HepG2 (cell line): ENCODE data around the gene NAGA. TPM values are rescaled to one million over a fixed set of nuclear protein-coding genes. Genes with fewer than 3 reads are reported as not detected.
A peak's percentile ranks its signal among the peaks of the same experiment; 100 is the strongest.

Experiments
- ATRX ChIP-seq: sonication (generic); formaldehyde crosslinking; IDR thresholded peaks from 2 replicates; pipeline ENCODE4 v1.4.0; 2020; ENCODE audit warnings: missing genetic modification reagents, borderline replicate concordance
- GLI4 ChIP-seq: sonication (generic); formaldehyde crosslinking; IDR thresholded peaks from 2 replicates; pipeline ENCODE4 v1.5.1; 2020; ENCODE audit warnings: missing genetic modification reagents, mild to moderate bottlenecking, moderate library complexity, borderline replicate concordance
- KDM5A ChIP-seq: fragments of 200-600 bp; sonication (generic); IDR thresholded peaks from 2 replicates; pipeline ENCODE4 v1.7.0; 2018; ENCODE audit warnings: antibody characterized with exemption, mild to moderate bottlenecking, low read length, borderline replicate concordance
- PLRG1 ChIP-seq: fragments of 450-650 bp; conservative IDR thresholded peaks from 2 replicates; pipeline ENCODE4 v1.6.1; 2016
- ZNF124 ChIP-seq: sonication (generic); formaldehyde crosslinking; IDR thresholded peaks from 2 replicates; pipeline ENCODE4 v1.4.0; 2020; ENCODE audit warnings: missing genetic modification reagents
- polyA plus RNA-seq, 8 experiments: library from polyadenylated mRNA; depleted of rRNA in 3 of 8; stranded (reverse) in 7 of 8; unstranded in 1 of 8; fragments of >200 nt; fragmentation: Illumina TruSeq in 4 of 8; extraction: Trizol in 4 of 8; gene quantifications; 2 replicates each; pipeline versions ENCODE4 v1.2.1 to v1.2.3, GENCODE V29; 2011 to 2016; ENCODE audit warnings: low read depth in 4 of 8, missing spikeins in 1 of 8, mixed read lengths in 1 of 8; ENCODE audit not compliant: insufficient read depth in 1 of 8
- total RNA-seq, 5 experiments: library from RNA; depleted of rRNA; stranded (reverse); fragments of >200 nt; fragmentation: Illumina TruSeq; extraction: Trizol; gene quantifications; 2 replicates each; pipeline ENCODE4 v1.2.3, GENCODE V29; 2016; ENCODE audit warnings: low read depth in 1 of 5
- TF ChIP-seq, protein P1 (sequence below): sonication (generic); formaldehyde crosslinking; IDR thresholded peaks from 2 replicates; pipeline ENCODE4 v1.4.0; 2020; ENCODE audit warnings: low read depth, mild to moderate bottlenecking, missing genetic modification reagents
- TF ChIP-seq, protein P2 (sequence below): IDR thresholded peaks from 2 replicates; pipeline ENCODE4 v1.6.1; 2016; ENCODE audit warnings: low read depth, missing genetic modification reagents, missing compliant biosample characterization
- TF ChIP-seq, protein P3 (sequence below): IDR thresholded peaks from 2 replicates; pipeline ENCODE4 v1.6.1; 2016; ENCODE audit warnings: low read depth

Gene NAGA
- total and polyA plus RNA-seq, 2 of the 13 experiments (the other 11 are each of a cell fraction or from before 2014, with no cell fraction given), result 15.1 to 23.4 TPM

DNA sequence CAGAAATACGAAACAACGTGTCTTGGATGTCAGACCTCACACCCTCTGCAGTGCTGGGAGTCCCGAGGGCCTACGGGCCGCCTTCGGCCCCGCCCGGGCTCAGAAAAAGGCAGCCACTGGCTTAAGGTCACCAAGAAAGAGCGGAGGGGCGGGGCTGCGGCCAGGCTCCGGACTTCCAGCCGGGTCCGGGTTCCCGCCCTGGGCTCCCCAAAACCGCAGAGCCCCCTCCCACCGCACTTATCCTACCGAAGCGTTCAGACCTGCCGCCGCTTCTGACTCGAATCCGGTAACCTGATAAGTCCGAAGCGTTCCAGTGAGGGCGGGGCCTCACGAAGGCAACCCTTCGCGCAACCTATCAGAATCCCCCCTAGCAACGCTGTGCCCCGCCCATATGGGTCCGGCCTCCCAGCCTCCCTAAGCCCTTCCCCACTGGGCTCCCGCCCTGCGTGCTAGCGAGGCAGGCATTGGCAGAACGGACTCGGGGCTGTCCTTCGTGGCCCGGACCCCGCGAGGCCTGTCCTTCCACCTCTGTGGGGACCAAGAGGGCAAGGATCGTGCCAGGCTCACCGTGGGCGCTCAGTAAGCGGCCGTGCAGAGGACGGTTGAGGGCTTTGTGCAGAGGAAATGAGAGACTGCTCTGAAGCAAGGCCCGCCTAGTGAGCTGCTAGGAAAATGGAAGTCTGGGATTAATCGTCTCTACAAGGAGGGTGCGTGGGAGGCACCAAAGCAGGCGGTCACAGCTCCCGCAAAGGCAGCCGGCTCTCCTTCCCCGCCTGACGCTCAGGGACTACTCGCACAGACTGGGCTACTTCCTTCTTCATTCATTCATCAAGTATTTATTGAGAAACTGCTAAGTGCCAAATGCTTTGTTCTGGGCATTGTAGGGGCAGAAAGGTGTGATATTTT is at the start of gene NAGA (continued):
- TF ChIP-seq ATRX (CRISPR knock-in tag) (no peak), GLI4 (CRISPR knock-in tag) (peak; percentile 78; the same call in 1 of the 2 replicates), PLRG1 (no peak), KDM5A (no peak; the same call in 1 of the 2 replicates), ZNF124 (0 out of 2 replicates have a peak, but pooled peaks have one; percentile 60)
- TF ChIP-seq, protein P1, sequence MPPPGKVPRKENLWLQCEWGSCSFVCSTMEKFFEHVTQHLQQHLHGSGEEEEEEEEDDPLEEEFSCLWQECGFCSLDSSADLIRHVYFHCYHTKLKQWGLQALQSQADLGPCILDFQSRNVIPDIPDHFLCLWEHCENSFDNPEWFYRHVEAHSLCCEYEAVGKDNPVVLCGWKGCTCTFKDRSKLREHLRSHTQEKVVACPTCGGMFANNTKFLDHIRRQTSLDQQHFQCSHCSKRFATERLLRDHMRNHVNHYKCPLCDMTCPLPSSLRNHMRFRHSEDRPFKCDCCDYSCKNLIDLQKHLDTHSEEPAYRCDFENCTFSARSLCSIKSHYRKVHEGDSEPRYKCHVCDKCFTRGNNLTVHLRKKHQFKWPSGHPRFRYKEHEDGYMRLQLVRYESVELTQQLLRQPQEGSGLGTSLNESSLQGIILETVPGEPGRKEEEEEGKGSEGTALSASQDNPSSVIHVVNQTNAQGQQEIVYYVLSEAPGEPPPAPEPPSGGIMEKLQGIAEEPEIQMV, result peak; percentile 91
- TF ChIP-seq, protein P2, sequence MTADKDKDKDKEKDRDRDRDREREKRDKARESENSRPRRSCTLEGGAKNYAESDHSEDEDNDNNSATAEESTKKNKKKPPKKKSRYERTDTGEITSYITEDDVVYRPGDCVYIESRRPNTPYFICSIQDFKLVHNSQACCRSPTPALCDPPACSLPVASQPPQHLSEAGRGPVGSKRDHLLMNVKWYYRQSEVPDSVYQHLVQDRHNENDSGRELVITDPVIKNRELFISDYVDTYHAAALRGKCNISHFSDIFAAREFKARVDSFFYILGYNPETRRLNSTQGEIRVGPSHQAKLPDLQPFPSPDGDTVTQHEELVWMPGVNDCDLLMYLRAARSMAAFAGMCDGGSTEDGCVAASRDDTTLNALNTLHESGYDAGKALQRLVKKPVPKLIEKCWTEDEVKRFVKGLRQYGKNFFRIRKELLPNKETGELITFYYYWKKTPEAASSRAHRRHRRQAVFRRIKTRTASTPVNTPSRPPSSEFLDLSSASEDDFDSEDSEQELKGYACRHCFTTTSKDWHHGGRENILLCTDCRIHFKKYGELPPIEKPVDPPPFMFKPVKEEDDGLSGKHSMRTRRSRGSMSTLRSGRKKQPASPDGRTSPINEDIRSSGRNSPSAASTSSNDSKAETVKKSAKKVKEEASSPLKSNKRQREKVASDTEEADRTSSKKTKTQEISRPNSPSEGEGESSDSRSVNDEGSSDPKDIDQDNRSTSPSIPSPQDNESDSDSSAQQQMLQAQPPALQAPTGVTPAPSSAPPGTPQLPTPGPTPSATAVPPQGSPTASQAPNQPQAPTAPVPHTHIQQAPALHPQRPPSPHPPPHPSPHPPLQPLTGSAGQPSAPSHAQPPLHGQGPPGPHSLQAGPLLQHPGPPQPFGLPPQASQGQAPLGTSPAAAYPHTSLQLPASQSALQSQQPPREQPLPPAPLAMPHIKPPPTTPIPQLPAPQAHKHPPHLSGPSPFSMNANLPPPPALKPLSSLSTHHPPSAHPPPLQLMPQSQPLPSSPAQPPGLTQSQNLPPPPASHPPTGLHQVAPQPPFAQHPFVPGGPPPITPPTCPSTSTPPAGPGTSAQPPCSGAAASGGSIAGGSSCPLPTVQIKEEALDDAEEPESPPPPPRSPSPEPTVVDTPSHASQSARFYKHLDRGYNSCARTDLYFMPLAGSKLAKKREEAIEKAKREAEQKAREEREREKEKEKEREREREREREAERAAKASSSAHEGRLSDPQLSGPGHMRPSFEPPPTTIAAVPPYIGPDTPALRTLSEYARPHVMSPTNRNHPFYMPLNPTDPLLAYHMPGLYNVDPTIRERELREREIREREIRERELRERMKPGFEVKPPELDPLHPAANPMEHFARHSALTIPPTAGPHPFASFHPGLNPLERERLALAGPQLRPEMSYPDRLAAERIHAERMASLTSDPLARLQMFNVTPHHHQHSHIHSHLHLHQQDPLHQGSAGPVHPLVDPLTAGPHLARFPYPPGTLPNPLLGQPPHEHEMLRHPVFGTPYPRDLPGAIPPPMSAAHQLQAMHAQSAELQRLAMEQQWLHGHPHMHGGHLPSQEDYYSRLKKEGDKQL (CRISPR knock-in tag), result no peak
- TF ChIP-seq, protein P3, sequence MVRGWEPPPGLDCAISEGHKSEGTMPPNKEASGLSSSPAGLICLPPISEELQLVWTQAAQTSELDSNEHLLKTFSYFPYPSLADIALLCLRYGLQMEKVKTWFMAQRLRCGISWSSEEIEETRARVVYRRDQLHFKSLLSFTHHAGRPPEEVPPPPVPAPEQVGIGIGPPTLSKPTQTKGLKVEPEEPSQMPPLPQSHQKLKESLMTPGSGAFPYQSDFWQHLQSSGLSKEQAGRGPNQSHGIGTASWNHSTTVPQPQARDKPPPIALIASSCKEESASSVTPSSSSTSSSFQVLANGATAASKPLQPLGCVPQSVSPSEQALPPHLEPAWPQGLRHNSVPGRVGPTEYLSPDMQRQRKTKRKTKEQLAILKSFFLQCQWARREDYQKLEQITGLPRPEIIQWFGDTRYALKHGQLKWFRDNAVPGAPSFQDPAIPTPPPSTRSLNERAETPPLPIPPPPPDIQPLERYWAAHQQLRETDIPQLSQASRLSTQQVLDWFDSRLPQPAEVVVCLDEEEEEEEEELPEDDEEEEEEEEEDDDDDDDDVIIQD (CRISPR knock-in tag), result peak; percentile 60; the same call in 1 of the 2 replicates
